GM18502 (cell line): ENCODE measurements around the gene HEXA.
"Not testable (repeated sequence)": the region's sequence is repeated elsewhere in the genome, so short reads cannot be mapped to it uniquely, and the experiment has no call there.

ENCODE experiments used
- ATAC-seq: cut with Tn5 transposase; IDR thresholded peaks from one replicate; pipeline ENCODE4 v1.9.1; 2021; ENCODE audit warnings: mild to moderate bottlenecking; ENCODE audit not compliant: unreplicated experiment, poor library complexity

Gene HEXA

DNA sequence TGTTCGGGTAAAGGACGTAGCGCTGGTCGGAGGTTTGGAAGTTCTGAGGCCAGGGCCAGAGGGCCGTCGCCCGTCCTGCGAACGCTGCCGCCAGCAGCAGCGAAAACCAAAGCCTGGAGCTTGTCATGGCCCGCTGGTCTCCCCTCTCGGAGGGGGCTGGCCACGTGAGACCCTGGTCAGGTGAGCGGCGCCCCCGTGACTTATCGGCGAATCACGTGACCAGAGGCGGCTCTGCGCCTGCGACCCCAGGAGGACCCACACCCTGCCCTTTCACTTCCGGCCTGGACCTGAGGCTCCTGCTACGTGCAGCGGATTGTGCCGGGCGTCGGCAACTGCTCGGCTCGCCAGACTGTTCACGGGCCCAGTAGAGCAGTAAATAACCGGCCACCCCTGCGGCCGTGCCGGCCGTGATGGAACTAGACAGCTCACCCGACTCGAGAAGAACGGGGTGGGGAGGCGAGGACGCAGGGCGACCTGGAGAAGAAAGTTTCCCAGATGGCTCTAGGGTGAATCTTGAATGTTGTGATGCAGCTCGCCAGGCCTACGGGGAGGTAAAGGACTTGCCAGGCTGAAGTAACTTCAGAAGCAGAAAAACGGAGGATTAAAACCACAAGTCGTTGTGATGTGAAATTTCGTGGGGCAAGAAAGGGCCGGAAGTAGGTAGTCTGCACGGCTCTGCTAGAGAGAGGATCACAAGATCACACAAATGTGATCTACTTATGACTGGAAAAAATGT, at the start of gene HEXA:
Gene HEXA, minus strand, starts transcription at position 169 of the 736 bp plus-strand sequence. Its CDS starts 42 bp downstream, at position 127.
- ATAC-seq, result peak; percentile 89

DNA sequence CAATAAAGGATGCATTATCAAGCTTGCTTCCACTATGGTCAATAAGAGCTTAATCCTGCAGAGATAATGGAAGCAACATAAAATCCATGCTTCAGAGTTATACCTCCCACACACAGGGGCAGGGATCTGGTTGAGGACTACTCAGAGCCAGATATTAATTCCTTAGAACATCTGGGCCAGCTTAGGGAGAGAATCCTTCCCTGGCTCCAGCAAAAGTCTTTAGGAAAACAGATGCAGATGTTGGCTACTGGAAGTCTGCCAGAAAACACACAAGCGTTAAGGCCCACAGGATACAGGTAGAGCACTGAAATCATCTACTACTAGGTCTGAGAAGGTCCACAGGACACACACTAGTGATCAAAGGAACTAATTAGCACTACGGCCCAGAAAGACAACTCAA, 47.4 kb upstream of the HEXA start:
- ATAC-seq, result no peak

DNA sequence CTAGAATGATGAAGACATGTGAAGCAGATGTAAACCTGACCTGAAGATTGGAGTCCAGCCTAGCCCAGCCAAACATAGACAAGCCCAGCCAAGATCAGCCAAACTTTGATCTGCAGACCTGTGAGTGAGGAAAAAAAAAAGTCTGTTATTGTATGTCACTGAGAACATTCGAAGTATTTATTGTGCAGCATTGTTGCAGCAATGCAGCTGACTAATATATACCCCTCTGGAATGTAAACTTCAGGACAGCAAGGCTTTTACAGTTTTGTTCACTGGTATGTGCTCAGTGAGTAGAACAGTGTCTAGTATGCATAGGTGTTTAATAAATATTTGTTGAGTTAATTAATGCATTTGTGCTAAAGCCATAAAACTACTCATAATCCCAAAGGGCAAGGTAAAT, 45.7 kb upstream of the HEXA start:
- ATAC-seq, result no peak

DNA sequence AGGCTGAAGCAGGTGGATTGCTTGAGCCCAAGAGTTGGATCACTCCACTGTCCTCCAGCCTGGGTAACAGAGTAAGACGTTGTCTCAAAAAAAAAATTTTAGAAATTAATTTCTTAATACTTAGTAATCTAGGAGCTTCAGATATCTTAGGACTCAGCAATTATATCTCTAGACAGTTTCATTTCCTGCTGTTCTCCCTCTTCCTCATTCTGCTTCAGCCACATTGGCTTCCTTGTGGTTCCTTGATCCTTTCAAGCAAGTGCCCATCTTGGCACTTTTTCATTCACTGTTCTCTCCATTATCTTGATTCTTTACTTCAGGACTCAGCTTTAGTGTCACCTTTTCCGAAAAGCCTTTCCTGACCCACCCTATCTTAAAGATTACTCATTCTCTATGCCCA, 44.8 kb upstream of the HEXA start:
- no peak for ATAC-seq

DNA sequence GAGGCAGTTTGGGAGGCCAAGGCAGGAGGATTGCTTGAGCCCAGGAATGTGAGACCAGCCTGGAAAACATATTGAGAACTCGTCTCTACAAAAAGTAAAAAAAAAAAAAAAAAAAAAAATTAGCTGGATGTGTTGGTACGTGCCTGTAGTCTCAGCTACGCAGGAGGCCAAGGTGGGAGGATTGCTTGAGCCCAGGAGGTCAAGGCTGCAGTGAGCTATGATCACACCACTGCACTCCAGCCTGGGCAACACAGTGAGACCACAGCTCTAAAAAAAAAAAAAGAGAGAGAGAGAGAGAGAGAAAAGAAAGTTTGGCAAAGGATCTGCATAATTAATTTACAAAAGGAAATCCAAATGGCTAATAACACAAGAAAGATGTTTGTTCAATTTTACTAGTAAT, 44.0 kb upstream of the HEXA start:
- not testable (repeated sequence) for ATAC-seq

DNA sequence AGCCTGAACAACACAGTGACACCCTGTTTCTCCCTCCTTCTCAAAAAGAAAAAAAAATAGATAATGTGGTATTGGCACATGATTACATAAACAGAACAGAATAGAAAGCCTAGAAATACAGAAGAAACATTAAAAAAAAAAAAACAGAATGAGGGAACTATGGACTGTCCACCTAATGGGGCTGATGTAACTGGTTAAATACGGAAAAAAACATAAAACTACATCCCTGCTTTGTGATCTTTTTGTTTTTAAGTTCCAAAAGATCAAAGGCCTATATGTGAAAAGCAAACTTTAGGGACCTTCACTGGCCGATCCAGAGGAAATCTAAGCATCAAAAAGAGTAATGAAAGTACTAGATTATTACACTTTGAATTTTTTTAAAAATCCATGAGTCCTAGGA, 39.5 kb upstream of the HEXA start:
- no peak for ATAC-seq

DNA sequence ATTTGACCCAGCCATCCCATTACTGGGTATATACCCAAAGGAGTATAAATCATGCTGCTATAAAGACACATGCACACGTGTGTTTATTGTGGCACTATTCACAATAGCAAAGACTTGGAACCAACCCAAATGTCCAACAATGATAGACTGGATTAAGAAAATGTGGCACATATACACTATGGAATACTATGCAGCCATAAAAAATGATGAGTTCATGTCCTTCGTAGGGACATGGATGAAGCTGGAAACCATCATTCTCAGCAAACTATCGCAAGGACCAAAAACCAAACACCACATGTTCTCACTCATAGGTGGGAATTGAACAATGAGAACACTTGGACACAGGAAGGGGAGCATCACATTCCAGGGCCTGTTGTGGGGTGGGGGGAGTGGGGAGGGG, 37.5 kb upstream of the HEXA start:
- not testable (repeated sequence) for ATAC-seq

DNA sequence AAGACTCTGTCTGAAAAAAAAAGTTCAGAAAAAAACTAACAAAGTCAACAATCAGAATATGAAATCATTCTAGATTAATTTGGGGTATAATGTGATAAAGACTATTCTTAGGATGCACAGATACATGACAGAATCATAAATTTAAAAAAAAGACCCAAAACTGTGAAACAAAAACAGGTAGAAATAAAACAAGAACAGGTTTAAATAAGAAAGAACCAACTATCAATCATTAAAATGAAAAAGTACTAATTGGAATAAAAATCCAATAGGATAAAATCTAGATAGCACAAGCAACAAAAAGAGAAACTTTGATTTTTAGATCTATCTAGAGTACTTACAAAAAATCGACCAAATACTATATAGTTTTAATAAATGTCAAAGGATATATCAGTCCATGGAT, 35.7 kb upstream of the HEXA start:
- ATAC-seq, result no peak

DNA sequence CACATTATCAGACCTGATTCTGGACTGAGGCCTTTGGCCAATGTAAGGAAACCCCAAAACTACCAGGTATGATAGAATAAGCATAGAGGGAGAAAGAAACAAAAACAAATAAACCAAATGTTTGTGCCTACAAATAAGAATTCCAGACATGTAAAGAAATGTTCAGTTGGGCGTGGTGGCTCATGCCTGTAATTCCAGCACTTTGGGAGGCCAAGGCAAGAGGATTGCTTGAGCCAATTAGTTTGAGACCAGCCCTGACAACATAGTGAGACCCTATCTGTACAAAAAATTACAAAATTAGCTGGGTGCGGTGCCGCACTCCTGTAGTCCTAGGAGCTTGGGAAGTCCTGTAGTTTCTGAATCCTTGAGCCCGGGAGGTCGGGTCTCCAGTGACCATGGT, 35.3 kb upstream of the HEXA start:
- ATAC-seq, result no peak

DNA sequence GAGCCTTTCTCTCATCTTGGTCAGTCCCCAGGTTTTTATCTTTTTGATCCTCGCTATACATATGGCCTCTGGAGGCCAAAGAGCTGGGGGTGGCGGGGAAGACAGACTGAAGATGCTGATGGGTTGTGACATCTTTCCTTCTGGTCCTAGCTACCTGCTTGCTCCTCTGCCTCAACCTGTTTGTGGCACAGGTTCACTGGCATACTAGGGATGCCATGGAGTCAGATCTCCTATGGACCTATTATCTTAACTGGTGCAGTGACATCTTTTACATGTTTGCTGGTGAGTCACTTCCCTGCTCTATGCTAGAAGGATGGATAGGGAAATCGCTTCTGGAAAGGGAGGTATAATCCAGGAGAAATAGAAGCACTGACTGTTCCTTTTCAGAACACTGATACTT, 31.1 kb upstream of the HEXA start:
- ATAC-seq, result no peak

DNA sequence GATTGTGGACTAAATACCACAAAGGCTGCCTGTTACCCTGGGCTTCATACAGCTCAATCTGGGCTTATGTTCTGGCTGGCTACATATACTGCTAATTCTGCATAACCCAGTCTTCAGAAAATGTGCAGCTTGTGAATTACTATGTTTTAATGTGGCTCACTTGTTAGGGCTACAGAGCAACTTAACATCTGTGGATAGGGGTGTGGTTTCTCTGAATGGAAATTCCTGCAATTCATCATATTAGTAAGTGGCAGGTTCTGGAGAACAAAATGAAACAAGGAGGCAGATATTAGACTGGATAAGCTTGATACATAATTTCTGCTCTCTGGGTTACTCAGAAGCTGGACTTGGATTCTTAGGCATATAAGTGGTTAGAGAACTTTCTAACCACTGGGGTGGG, 29.0 kb upstream of the HEXA start:
- no peak for ATAC-seq

DNA sequence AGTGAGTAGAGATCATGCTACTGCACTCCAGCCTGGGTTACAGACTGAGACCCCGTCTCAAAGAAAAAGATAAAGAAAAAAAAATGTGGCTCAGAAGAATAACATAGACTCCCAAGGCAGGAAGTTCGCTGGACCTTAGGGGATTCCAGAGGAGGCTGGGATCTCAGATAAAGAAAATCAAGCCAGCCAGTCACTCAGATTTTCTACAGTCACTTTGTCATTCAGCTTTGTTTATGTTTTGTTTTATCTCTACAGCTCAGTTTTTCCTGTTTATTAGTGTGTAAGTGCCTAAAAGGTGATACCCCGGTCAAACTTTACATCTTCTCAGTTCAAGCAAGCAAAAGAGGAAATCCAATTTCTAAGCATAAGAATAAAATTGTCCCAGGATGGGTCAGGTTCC, 28.5 kb upstream of the HEXA start:
- no peak for ATAC-seq

DNA sequence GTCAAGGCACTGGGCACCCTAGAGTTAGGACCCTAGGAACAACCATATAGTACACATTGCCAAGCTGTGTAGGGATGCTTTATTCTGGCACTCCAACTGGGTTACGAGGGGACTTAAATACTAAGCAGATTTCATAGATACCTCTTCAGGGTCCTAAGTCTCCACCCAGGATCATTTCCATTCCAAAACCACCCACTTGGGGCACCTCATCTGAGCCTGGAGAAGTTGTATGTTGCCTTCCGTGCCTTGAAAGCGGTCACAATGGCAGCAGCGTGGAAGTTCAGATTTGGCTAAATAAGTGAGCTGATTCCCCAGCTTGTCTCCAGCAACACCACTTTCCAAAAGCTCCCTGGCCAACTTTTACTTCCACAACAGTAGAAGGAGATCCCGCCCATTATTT, 26.9 kb upstream of the HEXA start:
- ATAC-seq, result no peak

DNA sequence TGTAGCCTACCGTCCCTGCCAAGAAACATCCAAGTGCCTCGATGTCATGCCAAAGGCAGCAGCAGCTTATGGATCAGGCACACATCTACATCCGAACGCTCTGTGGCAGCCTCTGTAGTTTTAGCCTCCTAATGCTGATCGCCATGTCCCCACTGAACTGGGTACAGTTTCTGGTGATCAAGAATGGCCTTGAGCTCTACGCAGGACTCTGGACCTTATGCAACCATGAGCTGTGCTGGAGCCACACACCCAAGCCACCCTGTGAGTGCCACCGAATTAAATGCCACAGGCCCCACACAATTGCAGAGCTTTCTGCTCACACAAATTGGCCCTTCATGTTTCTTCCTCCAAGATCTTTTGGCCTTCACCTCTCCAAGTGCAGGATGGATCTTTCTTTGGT, 22.8 kb upstream of the HEXA start:
- ATAC-seq, result no peak

DNA sequence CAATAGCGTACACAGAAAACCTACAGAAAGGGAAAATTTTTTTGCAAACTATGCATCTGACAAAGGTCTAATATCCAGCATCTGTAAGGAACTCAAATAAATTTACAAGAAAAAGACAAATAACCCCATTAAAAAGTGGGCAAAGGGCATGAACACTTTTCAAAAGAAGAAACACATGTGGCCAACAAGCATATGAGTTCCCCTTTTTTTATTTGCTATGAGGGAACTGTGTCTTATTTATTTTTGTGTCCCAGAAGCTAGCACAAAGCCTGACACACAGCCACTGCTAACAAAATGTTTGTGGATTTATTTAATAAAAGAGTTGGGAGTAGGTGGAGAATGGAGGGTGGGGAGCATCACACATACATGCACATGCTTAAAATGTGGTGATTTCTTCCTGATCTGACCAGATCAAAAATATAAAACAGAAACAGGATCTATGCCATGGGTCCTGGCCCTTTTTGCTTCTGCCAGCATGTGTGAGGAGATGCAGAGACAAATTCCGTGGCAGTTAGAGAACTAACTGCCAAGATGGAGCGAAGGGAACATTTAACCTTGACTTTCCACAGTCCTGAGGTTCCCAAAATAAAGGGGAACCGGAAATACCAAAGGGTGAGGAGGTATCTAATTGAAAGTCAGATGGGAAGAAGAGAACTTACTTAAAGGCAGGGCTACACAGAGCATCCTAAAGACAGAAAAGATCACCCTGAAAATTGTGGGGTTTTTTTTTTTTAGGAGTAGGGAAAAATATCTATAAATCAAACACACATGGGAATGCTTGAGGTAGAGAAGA, 22.2 kb upstream of the HEXA start, which contains the start of gene TMEM202:
Gene TMEM202, plus strand, starts transcription at position 510 of the 793 bp plus-strand sequence. Its CDS starts 22 bp downstream, at position 532.
- no peak for ATAC-seq

DNA sequence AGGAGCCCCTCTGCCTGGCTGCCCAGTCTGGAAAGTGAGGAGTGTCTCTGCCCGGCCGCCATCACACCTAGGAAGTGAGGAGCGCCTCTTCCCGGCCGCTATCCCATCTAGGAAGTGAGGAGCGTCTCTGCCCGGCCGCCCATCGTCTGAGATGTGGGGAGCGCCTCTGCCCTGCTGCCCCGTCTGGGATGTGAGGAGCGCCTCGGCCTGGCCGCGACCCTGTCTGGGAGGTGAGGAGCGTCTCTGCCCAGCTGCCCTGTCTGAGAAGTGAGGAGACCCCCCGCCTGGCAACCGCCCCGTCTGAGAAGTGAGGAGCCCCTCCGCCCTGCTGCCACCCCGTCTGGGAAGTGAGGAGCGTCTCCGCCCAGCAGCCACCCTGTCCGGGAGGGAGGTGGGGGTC, 20.5 kb upstream of the HEXA start:
- ATAC-seq, result not testable (repeated sequence)

DNA sequence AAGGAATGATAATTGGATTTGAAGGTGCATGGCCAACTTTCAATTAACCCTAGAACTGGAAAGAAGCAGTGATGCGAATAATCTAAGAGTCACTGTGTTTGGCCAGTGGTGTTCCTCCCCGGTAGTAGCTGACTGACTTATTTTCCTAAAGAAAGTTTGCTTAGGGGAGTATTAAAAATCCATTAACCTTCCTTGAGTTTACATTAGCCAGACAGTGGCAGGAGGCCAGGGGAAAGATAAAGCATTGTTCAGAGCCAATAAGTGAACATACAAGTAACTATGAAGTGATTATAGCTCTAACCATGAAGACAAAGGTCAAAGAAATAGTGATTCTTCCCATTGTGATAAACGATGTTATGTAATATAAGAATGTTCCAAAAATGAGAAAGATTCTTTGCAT, 13.4 kb upstream of the HEXA start:
- ATAC-seq, result no peak

DNA sequence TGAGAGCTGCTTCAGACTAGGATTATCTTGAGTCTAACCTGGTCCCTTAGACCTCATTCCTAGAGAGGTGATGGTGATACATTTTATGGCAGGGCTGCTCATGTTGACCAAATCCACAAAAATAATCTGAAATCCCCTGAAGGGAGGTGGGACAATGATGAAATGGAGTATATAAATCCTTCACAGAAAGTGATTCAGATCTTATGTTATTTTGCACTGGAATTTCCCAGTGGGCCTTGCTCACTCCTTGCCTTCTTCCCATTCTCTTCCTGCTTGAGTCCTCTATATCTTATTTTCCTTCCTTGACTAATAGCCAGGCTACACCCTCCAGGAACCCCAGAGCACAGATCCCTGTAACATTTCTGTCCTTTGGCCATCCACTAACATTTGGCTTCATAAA, 11.9 kb upstream of the HEXA start:
- ATAC-seq, result no peak

DNA sequence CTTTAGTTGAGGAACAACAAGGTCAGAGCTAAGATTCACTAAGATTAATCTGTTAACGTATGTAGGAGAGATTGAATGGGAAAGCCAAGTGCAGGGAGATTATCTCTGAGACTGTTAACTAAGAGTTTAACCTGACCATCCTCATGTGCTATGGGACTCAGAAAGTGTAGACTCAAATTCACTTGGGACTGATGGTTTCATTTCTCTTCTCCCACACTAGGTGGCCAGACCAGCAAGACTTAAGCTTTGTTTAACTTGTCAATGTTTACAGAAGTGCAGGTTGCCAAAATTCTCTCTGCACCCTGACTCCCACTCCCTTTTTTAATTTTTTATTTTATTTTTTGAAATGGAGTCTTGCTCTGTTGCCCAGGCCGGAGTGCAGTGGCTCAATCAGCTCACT, 6.3 kb upstream of the HEXA start:
- ATAC-seq, result no peak

DNA sequence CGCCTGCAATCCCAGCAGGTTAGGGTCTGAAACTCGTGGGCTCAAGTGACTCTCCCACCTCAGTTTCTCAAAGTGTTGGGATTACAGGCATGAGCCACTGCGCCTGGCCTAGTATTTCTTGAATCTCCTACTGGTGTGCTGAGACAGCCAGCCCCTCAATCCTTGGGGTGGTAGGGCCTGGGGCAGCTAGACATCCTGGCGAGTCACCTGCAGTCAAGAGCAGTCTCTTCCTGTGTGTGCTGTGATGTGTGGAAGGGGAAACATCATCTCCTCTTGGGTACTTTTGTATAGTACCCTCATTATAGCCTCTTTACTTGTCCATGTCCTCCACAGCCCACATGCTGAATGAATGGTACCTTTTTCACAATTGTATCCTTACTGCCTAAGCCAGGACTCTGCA, 4.9 kb upstream of the HEXA start:
- ATAC-seq, result no peak

DNA sequence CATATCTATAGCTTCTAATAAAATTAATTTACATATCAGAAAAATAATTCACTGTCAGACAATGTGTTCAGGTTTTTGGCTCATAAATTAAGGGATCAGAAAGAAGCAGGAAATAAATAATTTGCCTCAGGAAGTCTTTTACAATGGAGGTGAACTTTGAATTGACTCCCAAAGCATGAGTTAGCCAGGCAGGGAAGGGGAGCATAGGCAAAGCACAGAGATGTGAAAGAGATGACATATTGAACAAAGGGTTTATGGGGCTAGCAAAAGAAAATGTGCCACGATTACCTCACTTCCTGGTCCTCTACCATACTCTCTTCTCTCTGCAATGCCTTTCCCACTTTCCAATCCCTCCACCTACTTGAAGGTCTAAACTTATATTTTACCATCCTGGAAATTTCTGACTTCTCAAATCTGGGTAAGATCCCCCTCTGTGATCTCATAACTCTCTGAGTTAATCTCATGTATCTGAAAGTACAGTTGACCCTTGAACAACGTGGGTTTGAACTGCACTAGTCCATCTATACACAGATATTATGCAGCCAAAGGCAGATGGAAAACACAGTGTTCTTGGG, 4.1 kb upstream of the HEXA start:
- no peak for ATAC-seq
